Fibroblast of peridontal ligament (primary cell): ENCODE results near the gene YEATS2.
"Not testable (repeated sequence)": the region's sequence is repeated elsewhere in the genome, so short reads cannot be mapped to it uniquely, and the experiment has no call there.

Source experiments
- DNase-seq: peaks from one replicate; pipeline ENCODE4 v3.0.0-alpha.2; 2010; ENCODE audit errors: extremely low read depth

Gene YEATS2

DNA sequence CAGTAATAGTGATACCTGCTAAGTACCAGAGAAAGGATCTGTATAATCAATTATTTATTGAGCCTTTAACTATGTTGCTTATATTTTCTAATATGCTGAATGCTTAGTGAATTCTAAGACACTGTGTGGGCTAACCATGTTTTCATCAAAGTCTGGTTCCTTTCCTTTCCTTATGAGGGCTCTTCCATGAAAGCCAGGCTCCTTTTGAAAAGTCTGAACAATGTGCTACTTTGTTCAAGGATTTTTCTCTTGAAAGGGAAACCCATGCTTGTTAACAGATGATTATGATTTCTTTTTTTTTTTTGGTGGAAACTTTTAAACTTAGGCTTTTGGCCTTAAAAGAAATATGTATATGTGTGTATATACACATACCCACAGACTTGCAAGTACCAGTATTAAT is 17.0 kb downstream of the YEATS2 start:
- no peak for DNase-seq

DNA sequence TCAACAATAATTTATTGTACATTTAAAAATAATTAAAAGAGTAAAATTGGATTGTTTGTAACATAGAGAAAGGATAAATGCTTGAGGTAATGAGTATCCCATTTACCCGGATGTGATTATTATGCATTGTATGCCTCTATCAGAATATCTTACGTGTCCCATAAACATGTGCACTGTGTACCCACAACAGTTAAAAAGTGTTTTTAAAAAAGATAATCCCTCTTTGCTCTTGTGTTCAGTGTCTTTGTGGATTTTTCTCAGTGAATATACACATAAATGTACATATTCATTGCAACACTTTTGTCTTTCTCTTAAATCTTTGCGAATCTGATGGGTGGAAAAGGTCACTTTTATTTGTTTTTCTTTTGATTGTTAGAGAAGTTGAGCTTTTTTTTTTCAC is 20.4 kb downstream of the YEATS2 start:
- DNase-seq, result no peak

DNA sequence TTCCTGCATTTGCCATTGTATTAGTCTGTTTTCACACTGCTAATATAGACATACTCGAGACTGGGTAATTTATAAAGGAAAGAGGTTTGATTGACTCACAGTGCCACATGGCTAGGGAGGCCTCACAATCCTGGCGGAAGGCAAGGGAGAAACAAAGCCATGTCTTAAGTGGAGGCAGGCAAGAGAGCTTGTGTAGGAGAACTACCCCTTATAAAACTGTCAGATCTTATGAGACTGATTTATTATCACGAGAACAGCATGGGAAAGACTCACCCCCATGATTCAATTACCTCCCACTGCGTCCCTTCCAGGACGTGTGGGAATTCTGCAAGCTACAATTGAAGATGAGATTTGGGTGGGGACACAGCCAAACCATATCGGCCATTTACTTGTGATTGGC is 27.8 kb downstream of the YEATS2 start:
- no peak for DNase-seq

DNA sequence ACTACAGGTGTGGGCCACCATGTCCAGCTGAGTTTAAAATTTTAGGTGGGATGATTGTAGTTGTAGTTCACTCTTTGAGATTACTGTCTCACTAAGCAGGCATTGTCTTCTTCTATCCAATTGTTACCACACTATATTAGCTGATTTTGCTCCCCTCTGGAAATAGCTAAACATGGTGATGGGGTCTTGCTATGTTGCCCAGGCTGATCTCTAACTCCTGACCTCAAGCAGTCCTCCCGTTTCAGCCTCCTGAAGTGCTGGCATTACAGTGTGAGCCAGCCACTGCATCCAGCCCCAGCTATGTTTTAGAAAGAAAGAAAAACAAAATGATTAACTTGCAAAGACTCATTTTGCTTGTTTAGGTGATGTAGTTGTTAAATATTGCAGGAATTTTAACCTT is 30.6 kb downstream of the YEATS2 start:
- DNase-seq, result no peak

DNA sequence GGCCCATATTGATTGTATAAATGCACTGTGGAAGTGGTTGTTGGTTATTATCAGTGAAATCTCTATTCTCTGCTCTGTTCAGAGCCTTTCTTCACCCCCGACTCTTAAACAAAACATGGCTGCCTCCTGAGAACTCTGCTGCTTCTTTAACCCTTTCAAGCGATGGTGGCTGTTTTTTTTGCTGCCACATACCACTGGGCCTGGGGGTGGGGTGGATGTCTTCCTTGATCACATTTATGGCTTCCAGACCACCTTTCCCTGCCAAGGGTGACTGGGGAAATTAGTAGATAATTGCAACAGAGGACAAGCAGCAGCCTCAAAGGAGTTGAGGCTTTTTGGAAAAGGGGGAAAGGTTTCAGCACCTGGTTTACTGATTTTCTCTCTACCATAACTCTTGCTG is 32.8 kb downstream of the YEATS2 start:
- no peak for DNase-seq

DNA sequence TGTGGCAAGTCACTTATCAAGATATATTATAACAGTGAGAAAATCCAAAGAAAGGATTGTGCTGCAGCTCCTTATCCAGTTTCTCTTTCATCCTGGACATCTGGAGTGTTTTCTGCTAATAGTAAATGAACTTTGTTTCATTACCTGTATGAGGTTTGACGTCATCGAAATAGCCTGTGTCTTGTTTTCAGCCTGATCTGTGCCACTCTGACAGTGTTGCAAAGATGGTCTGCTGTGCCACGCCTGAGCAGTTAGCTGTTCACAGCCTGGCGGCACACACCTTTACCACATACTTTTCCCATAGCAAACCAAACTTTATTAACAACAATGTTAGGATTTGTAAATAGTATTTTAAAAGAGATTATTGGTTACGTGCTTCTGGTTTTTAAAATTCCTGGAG is 34.0 kb downstream of the YEATS2 start:
- no peak for DNase-seq

DNA sequence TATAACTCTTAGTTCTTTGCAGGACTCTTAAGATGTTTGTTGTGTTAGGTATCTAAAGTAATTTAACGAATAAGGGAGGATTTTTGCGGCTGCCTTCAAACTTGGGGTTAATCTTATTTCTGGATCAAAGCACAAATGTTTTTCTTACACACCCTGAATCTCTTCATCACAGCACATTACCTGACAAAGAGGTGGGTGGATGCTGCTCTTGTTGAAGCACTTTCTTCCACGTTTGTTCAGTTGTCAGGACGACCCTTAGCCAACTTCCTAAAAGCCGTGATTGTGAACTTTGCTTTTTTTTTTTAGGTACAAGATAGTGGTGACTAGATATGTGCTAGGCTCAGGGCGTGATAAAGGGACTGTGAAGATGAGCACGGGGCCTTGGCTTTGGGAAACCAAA is 36.0 kb downstream of the YEATS2 start:
- no peak for DNase-seq

DNA sequence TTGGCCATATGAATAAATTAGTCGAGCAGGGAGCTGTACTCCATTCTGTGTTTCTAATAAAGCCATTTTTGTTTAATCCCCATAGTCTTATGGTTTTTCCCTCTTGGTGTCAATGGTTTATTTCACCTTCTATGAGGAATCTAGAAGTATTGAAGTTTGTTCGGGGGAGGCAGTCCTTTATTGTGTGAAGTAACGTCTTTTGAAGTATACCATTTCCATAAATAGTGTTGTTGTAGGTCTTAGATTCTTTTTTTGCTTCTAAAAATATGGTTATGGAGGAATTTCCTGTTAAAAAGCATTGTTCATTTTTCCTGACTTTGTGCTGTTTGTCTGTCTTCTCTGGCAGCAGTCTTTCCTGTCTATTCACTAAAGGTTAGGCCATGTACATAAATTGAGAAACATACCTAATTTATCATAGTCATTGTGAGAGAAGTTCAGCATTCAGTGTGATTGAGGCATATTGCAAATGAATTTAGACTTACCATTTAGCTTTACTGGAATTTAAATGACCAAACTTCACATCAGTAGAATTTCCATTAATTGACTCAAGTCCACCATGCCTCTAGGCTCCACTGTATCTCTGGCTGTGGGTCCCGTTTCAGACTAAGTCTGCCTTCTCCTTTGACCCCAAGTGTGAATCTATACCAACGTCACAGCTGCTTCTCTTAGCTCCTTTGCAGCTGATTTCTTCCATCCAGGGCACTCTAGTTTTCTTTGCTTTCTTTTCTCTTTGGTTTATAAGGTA is 37.3 kb downstream of the YEATS2 start:
- DNase-seq, result no peak

DNA sequence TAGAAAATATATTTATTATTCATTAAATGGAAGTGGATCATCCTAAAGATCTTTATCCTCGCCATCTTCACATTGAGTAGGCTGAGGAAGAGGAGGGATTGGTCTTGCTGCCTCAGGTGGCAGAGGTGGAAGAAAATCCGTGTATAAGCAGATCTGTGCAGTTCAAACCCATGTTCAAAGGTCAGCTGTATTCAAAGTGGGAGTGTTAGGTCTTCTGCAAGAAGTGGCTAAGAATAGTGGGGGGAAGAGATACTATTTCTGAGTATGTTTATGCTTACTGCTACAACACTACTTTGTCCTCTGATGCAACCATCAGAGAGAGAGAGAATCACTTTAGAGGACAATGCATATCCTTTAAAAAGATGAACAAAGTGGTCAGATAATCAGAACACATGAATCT is 39.5 kb downstream of the YEATS2 start:
- DNase-seq, result no peak

DNA sequence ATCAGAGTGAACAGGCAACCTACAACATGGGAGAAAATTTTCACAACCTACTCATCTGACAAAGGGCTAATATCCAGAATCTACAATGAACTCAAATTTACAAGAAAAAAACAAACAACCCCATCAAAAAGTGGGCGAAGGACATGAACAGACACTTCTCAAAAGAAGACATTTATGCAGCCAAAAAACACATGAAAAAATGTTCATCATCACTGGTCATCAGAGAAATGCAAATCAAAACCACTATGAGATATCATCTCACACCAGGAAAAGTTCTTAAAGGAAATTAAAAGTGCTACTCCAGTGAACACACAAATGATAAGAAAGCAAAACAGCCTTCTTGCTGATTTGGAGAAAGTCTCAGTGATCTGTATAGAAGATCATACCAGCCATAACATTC is 42.6 kb downstream of the YEATS2 start:
- DNase-seq, result not testable (repeated sequence)

DNA sequence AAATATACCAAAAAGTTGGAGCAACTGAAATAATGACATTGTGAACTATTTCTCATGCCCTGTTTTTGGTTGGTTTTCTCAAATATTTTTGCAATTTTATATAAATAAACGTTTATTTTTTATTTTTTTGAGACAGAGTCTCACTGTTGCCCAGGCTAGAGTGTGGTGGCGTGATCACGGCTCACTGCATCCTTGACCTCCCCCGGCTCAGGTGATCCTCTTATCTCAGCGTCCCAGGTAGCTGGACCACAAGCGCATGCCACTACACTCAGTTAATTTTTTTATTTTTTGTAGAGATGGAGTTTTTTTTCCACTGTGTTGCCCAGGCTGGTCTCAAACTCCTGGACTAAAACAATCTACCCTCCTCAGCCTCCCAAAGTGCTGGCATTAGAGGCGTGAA is 45.6 kb downstream of the YEATS2 start:
- no peak for DNase-seq

DNA sequence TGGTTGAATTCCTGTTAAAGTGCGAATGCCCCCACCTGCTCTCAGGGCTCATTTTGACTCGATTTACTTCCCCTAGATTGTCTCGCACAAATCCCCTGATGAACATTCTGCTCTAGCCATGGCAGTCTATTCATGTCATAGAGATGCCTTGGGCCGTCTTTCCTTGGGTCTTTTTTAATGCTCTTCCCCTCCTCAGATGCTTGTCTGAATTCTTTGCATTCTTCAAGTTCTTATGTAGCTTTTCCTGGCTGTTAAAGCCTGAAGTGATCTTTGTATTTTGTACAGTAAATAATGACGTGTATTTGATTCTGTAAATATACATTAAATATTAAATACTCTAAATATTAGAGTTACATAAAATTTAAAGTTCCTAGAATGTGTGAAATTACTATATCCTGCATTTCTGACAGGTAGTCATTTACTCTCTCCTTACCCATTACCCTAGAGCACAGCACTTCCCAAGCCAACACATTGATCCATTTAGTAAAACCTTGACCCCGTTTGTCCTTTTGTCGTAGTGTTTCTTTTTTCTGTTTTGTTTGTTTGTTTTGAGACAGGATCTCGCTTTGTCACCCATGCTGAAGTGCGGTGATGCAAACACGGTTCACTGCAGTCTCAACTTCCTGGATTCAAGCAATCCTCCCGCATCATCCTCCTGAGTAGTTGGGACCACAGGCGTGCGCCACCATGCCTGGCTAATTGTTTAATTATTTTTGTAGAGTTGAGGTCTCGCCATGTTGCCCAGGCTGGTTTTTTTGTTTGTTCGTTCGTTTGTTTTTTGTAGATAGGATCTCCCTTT is 47.9 kb downstream of the YEATS2 start:
- no peak for DNase-seq

DNA sequence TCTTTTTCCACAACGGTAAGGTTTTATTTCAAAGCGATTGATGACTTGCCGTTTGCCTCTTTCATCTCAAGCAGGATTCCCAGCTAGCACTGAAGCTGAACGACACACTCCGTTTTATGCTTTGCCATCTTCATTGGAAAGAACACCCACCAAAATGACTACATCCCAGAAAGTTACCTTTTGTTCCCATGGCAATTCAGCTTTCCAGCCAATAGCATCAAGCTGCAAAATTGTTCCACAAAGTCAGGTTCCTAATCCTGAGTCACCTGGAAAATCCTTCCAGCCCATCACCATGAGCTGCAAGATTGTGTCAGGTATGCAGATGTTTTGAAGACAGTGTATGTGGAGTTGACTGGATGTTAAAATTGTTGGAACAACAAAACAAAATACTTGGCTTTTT is 56.5 kb downstream of the YEATS2 start:
- no peak for DNase-seq

DNA sequence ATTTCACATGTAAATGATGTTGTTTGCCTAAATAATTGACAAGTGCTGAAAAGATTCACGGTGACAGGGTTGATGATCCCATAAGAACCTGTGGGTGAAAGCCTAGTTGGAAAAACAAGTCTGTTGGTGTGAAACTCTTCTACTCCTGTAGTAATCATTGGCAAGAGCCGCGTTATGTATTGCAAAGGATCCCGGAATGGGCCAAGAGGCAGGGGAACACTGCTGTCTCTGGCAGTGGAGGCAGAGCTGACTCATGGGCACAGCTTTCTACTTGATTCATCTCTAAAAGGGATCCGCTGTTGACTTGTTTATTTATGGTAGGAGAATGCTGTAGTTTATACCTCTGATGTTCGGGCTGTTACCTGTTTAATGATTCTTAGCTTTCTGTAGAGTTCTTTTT is 64.7 kb downstream of the YEATS2 start:
- DNase-seq, result no peak

DNA sequence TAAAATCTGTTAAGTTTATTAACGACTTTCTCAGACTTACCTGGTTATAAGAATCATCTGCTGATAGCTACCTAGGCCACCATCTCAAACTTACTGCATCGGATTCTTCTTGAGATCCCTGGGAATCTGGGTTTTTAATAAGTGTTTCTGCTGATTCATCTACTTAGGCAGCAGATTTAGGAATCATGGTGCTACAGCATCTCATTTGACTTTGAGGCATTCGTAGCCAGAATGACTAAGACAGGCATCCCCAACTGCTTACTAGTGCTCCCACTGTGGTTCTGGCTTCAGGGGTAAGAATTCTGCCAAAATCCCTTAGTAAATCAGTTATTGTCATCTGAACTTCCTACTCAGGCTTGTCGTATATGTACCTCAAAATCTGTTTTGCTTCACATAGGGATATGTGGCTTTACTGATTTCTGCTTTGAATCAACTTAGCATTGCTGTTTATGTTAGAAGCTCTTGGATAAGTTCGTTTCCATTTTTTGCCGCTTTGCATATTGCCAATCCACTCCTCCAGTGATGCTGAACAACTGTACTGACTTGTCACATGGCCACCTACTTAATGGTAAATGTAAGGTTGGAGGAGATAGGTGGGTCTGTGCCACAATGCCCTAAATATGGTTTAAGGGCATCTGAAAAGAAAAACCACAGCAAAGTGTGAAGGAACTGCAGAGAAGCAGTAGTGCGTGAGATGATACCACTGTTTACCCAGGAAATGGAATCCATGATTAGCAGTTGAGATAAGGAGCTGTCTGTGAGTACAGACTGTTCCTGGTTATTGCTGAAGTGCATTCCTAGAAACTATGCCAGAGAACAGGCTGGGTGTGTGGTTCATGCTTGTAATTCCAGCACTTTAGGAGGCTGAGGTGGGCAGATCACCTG is 67.5 kb downstream of the YEATS2 start:
- DNase-seq, result peak; percentile 84

DNA sequence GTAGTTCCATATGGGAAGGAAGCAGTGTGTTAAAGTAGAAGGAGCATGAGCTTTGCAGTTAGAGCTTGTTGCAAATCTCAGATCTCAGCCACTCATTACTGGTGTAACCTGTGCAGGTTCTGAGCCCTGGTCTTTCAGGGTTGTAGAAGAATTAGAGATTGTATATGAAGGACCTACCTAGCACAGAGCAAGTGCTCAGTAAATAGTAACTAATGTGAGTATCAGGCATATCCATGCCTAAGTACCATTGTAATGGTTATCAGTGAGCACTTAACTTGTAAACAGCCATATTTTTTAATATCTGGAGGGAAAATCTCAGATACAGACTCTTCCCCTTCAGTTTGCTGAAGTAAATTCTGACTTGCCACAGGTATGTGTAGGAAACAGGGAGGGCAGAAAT is 68.5 kb downstream of the YEATS2 start:
- no peak for DNase-seq

DNA sequence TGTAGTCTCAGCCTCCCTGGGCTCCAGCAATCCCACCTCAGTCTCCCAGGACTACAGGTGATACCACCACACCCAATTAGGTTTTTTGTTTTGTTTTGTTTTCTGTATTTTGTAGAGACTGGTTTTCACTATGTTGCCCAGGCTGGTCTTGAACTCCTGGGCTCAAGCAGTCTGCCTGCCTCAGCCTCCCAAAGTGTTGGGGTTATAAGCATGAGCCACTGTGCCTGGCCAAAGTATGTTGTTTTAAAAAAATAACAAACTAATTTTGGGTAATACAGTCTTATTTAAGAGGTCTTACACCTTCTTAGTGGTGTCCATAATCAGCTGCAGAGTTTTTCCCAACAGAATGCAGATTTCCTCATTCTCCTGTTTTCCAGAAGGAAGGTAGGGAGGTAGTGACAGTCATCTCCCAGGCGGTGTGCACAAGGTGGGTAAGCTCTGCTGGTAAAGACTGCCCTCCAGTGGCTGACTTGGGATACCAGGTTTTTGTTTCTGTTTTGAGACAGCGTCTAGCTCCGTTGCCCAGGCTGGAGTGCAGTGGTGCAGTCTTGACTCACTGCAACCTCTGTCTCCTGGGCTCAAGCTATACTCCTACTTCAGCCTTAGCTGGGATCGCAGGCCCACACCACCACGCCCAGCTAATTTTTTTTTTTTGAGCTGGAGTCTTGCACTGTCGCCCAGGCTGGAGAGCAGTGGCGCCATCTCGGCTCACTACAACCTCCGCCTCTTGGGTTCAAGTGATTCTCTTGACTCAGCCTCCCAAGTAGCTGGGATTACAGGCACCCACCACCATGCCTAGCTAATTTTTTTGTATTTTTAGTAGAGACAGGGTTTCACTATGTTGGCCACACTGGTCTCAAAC is 69.4 kb downstream of the YEATS2 start:
- DNase-seq, result peak; percentile 71

DNA sequence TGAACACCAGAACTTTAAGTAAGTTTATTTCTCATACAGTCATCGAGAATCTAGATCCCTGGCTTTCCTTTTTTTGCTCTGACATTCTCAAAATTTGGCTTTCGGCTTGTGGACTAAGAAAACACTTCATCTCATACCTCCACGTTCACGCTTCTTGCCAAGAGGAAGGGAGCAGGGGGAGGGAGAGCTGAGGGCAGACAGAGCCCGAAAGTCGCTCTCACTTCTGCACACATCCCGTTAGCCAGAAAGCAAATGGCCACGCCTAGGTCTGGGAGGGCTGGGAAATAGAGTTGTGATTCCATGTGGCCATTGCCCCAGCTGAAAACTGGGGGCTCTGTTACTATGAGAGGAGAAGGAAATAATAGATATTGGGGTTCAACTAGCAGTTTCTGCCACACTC is 70.5 kb downstream of the YEATS2 start:
- DNase-seq, result no peak

DNA sequence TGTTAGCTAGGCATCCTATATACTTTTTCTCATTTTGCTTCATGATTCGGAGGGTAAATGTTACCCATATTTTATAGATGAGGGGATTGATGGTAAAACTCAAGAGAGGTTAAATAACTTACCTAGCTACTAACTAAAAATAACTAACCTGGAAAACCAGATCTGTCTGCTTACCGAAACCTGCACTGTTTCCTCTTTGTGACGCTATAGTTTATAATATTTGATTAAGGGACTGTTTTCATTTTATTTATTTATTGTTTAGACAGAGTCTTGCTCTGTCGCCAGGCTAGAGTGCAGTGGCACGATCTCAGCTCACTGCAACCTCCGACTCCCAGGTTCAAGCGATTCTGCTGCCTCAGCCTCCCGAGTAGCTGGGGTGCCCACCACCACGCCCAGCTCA is 71.9 kb downstream of the YEATS2 start:
- DNase-seq, result no peak

DNA sequence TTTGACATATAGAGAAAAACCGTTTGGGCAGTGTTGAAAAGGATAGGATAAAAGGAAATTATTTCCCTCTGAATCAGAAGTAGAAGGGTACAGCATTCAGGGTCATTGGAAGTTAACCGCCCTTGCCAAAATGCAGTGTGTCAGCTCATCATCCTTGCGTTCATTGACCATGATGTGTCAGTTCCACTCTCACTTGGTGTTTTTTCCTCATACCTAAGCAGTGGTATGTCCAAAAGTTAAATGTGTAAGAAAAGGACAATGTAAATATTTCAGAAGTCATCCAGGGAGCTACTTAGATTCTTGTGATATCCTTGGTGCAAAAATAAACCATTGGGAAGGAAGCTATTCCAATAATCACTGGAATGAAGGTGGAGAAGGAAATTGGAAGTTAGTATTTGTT is 77.0 kb downstream of the YEATS2 start:
- DNase-seq, result peak; percentile 10

DNA sequence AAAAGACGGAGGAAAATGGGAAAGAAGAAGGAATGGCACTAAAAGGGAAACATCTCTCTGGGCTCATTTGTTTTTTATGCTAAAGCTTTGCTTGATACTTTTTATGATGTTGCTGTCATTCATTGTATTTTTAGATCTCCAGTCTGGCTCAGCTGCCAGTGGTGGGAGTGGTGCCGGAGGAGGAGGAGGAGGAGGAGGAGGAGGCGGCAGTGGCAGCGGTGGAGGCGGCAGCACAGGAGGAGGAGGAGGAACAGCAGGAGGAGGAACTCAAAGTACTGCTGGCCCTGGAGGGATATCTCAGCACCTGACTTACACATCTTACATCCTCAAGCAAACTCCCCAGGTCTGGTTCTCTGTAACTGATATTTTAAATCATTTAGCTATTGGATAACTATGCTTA is 78.2 kb downstream of the YEATS2 start:
- no peak for DNase-seq

DNA sequence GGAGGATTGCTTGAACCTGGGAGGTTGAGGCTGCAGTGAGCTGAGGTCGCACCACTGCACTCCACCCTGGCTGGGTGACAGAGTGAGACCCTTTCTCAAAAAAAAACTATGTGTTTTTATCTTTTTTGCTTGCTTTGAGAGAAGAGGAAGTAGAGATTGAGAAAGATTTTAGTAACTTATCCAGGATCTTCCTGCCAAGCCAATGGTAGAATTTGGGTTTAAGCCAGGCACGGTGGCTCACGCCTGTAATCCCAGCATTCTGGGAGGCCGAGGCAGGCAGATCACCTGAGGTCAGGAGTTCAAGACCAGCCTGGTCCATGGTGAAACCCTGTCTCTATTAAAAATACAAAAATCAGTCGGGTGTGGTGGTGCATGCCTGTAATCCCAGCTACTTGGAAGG is 78.9 kb downstream of the YEATS2 start:
- not testable (repeated sequence) for DNase-seq
